ENCODE data around the gene FZD4.
"Not testable (repeated sequence)": the region's sequence is repeated elsewhere in the genome, so short reads cannot be mapped to it uniquely, and the experiment has no call there.

FZD4 gene

GRCh38 chr11:86993031-86993430 lies 37.8 kb upstream of the FZD4 start:
- Histone ChIP-seq H3K4me1 (ENCODE audit: control extremely low read depth in 1 of 4, control insufficient read depth in 4 of 4, insufficient read depth in 4 of 4, low read length in 3 of 4) (no peaks in the 10 kb centered on the region), H3K4me3 (ENCODE audit: control insufficient read depth in 1 of 7, extremely low read depth in 1 of 7, insufficient read depth in 4 of 7, low read depth in 2 of 7, low read length in 6 of 7) (no peak overlapping the region), H3K9me3 (ENCODE audit: control extremely low read depth in 1 of 5, control insufficient read depth in 4 of 5, insufficient read depth in 2 of 5, low read depth in 1 of 5, low read length in 4 of 5) (no peaks in the 10 kb centered on the region), H3K27me3 (replicated peaks in 2 of 5; ENCODE audit: control insufficient read depth in 4 of 5, insufficient read depth in 5 of 5, low read length in 4 of 5) (no peaks in the 10 kb centered on the region), H3K27ac (ENCODE audit: insufficient read depth in 1 of 2, low read depth in 1 of 2, low read length in 2 of 2, poor library complexity in 1 of 2, severe bottlenecking in 2 of 2) (no peak overlapping the region), H3K36me3 (ENCODE audit: control insufficient read depth in 4 of 4, insufficient read depth in 4 of 4, low read length in 3 of 4) (no peaks in the 10 kb centered on the region)
- WGBS (ENCODE audit: insufficient coverage), result 88% methylated on average over 1 of the region's 3 CpGs
- POLR2A ChIA-PET, result no interaction called here
- no peak for DNase-seq
- CTCF ChIA-PET, result interaction anchor here (1.2 to 3.8 kb wide), 2 partner anchors 54 to 428 kb away, joined by 4 to 20 read pairs; no protein-coding TSS in a partner anchor

DNA sequence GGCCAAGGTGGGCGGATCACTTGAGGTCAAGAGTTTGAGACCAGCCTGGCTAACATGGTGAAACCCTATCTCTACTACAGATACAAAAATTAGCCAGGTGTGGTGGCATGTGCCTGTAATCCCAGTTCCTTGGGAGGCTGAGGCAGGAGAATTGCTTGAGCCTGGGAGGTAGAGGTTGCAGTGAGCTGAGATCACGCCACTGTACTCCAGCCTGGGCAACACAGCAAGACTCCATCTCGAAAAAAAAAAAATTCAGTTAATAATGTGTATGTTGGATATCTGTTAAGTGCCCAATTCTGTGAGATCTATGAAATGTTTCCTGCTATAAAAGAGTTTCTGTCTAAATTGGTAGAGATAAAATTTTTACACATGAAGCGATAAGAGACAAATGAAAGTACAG lies 37.1 kb upstream of the FZD4 start:
- H3K9me3 ChIP-seq (ENCODE audit: control extremely low read depth in 1 of 5, control insufficient read depth in 4 of 5, insufficient read depth in 2 of 5, low read depth in 1 of 5, low read length in 4 of 5); H3K27ac ChIP-seq (ENCODE audit: insufficient read depth in 1 of 2, low read depth in 1 of 2, low read length in 2 of 2, poor library complexity in 1 of 2, severe bottlenecking in 2 of 2); DNase-seq; H3K27me3 ChIP-seq (replicated peaks in 2 of 5; ENCODE audit: control insufficient read depth in 4 of 5, insufficient read depth in 5 of 5, low read length in 4 of 5); H3K4me1 ChIP-seq (ENCODE audit: control extremely low read depth in 1 of 4, control insufficient read depth in 4 of 4, insufficient read depth in 4 of 4, low read length in 3 of 4); H3K4me3 ChIP-seq (ENCODE audit: control insufficient read depth in 1 of 7, extremely low read depth in 1 of 7, insufficient read depth in 4 of 7, low read depth in 2 of 7, low read length in 6 of 7); CTCF ChIA-PET; H3K36me3 ChIP-seq (ENCODE audit: control insufficient read depth in 4 of 4, insufficient read depth in 4 of 4, low read length in 3 of 4); POLR2A ChIA-PET: not testable (repeated sequence)
- 96% methylated on average over 4 of the region's 4 CpGs for WGBS (ENCODE audit: insufficient coverage)

- Histone ChIP-seq H3K9me3 (ENCODE audit: control extremely low read depth in 1 of 5, control insufficient read depth in 4 of 5, insufficient read depth in 2 of 5, low read depth in 1 of 5, low read length in 4 of 5) (no peaks in the 10 kb centered on the region), H3K4me3 (ENCODE audit: control insufficient read depth in 1 of 7, extremely low read depth in 1 of 7, insufficient read depth in 4 of 7, low read depth in 2 of 7, low read length in 6 of 7) (no peak overlapping the region), H3K4me1 (ENCODE audit: control extremely low read depth in 1 of 4, control insufficient read depth in 4 of 4, insufficient read depth in 4 of 4, low read length in 3 of 4) (no peaks in the 10 kb centered on the region), H3K36me3 (ENCODE audit: control insufficient read depth in 4 of 4, insufficient read depth in 4 of 4, low read length in 3 of 4) (no peaks in the 10 kb centered on the region), H3K27me3 (replicated peaks in 2 of 5; ENCODE audit: control insufficient read depth in 4 of 5, insufficient read depth in 5 of 5, low read length in 4 of 5) (no peaks in the 10 kb centered on the region), H3K27ac (ENCODE audit: insufficient read depth in 1 of 2, low read depth in 1 of 2, low read length in 2 of 2, poor library complexity in 1 of 2, severe bottlenecking in 2 of 2) (no peak overlapping the region)
- ChIA-PET POLR2A (no interaction called here), CTCF (no interaction called here)
- 83% methylated on average over 1 of the region's 5 CpGs for WGBS (ENCODE audit: insufficient coverage)
- DNase-seq, result no peak
Measured at GRCh38 chr11:86991341-86991740, 36.1 kb upstream of the FZD4 start.

- POLR2A ChIA-PET, result interaction anchor here (0.6 kb wide), 1 partner anchor 291 kb away, joined by 3 read pairs; no protein-coding TSS in a partner anchor
- Histone ChIP-seq H3K27me3 (replicated peaks in 2 of 5; ENCODE audit: control insufficient read depth in 4 of 5, insufficient read depth in 5 of 5, low read length in 4 of 5) (no peaks in the 10 kb centered on the region), H3K27ac (ENCODE audit: insufficient read depth in 1 of 2, low read depth in 1 of 2, low read length in 2 of 2, poor library complexity in 1 of 2, severe bottlenecking in 2 of 2) (no peak overlapping the region), H3K4me3 (ENCODE audit: control insufficient read depth in 1 of 7, extremely low read depth in 1 of 7, insufficient read depth in 4 of 7, low read depth in 2 of 7, low read length in 6 of 7) (no peak overlapping the region), H3K36me3 (ENCODE audit: control insufficient read depth in 4 of 4, insufficient read depth in 4 of 4, low read length in 3 of 4) (no peaks in the 10 kb centered on the region), H3K4me1 (ENCODE audit: control extremely low read depth in 1 of 4, control insufficient read depth in 4 of 4, insufficient read depth in 4 of 4, low read length in 3 of 4) (no peaks in the 10 kb centered on the region), H3K9me3 (ENCODE audit: control extremely low read depth in 1 of 5, control insufficient read depth in 4 of 5, insufficient read depth in 2 of 5, low read depth in 1 of 5, low read length in 4 of 5) (no peaks in the 10 kb centered on the region)
- WGBS (ENCODE audit: insufficient coverage), result no CpG with 5 or more reads among the region's 3 CpGs
- CTCF ChIA-PET, result no interaction called here
- no peak for DNase-seq
Measured at GRCh38 chr11:86990515-86990914, 35.3 kb upstream of the FZD4 start.

DNA sequence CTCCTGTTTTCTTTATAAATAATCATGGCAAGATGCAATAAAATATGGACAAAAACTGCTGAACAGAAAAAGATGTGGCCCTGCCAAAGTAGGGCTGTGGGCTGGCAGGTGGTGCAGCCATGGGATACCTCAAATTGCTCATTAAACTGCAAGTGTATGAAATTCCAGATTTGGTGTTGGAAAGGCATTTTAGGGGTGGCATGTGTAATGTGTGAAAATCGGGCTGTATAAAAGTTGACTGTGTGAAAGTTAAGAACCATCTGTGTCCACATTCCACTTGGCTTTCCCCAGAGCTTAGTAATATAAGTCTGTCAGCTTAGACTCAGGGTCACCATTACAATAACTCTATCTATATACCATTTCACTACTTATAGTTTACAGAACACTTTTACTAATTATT lies 34.8 kb upstream of the FZD4 start:
- H3K27ac ChIP-seq (ENCODE audit: insufficient read depth in 1 of 2, low read depth in 1 of 2, low read length in 2 of 2, poor library complexity in 1 of 2, severe bottlenecking in 2 of 2), result no peak overlapping the region
- ChIA-PET CTCF (interaction anchor here (1.5 kb wide), 1 partner anchor 13 kb away, joined by 3 read pairs; no protein-coding TSS in a partner anchor), POLR2A (interaction anchor here (0.6 kb wide), 1 partner anchor 292 kb away, joined by 3 read pairs; no protein-coding TSS in a partner anchor)
- no peak overlapping the region for H3K4me3 ChIP-seq (ENCODE audit: control insufficient read depth in 1 of 7, extremely low read depth in 1 of 7, insufficient read depth in 4 of 7, low read depth in 2 of 7, low read length in 6 of 7)
- H3K4me1 ChIP-seq (ENCODE audit: control extremely low read depth in 1 of 4, control insufficient read depth in 4 of 4, insufficient read depth in 4 of 4, low read length in 3 of 4), result no peaks in the 10 kb centered on the region
- WGBS (ENCODE audit: insufficient coverage), result no CpG with 5 or more reads among the region's 1 CpG
- no peaks in the 10 kb centered on the region for H3K9me3 ChIP-seq (ENCODE audit: control extremely low read depth in 1 of 5, control insufficient read depth in 4 of 5, insufficient read depth in 2 of 5, low read depth in 1 of 5, low read length in 4 of 5)
- H3K27me3 ChIP-seq (replicated peaks in 2 of 5; ENCODE audit: control insufficient read depth in 4 of 5, insufficient read depth in 5 of 5, low read length in 4 of 5), result no peaks in the 10 kb centered on the region
- H3K36me3 ChIP-seq (ENCODE audit: control insufficient read depth in 4 of 4, insufficient read depth in 4 of 4, low read length in 3 of 4), result no peaks in the 10 kb centered on the region
- DNase-seq, result no peak

DNA sequence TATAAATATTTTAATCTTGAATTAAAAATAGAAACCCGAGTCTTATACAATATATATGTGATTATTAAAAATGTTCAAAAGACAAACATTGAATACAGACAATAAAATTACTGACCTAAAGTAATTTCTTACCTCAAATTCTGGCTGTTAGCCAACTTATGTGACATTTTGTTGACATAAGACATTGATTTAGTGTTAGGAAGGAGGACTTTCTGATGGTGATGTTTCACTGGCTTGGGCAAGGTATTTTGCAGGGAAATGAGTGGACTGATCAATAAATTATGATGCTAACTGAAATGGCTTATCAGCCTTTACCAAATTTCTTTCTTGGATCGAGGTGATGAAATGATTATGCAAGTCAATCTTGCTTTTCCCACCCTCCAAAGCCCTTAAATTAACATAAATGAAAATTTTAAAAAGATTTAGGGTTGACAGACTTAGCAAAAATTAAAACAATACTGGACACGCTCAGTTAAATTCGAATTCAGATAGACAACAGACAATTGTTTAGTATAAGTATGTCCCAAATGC lies 33.2 kb upstream of the FZD4 start:
- no peak overlapping the region for H3K27ac ChIP-seq (ENCODE audit: insufficient read depth in 1 of 2, low read depth in 1 of 2, low read length in 2 of 2, poor library complexity in 1 of 2, severe bottlenecking in 2 of 2)
- no peak for DNase-seq
- POLR2A ChIA-PET, result no interaction called here
- 90% methylated on average over 2 of the region's 4 CpGs for WGBS (ENCODE audit: insufficient coverage)
- CTCF ChIA-PET, result interaction anchor here (1.5 kb wide), 1 partner anchor 11 kb away, joined by 3 read pairs; no protein-coding TSS in a partner anchor
- H3K36me3 ChIP-seq (ENCODE audit: control insufficient read depth in 4 of 4, insufficient read depth in 4 of 4, low read length in 3 of 4), result no peaks in the 10 kb centered on the region
- no peaks in the 10 kb centered on the region for H3K9me3 ChIP-seq (ENCODE audit: control extremely low read depth in 1 of 5, control insufficient read depth in 4 of 5, insufficient read depth in 2 of 5, low read depth in 1 of 5, low read length in 4 of 5)
- H3K4me3 ChIP-seq (ENCODE audit: control insufficient read depth in 1 of 7, extremely low read depth in 1 of 7, insufficient read depth in 4 of 7, low read depth in 2 of 7, low read length in 6 of 7), result no peak overlapping the region
- no peaks in the 10 kb centered on the region for H3K4me1 ChIP-seq (ENCODE audit: control extremely low read depth in 1 of 4, control insufficient read depth in 4 of 4, insufficient read depth in 4 of 4, low read length in 3 of 4)
- H3K27me3 ChIP-seq (replicated peaks in 2 of 5; ENCODE audit: control insufficient read depth in 4 of 5, insufficient read depth in 5 of 5, low read length in 4 of 5), result no peaks in the 10 kb centered on the region

DNA sequence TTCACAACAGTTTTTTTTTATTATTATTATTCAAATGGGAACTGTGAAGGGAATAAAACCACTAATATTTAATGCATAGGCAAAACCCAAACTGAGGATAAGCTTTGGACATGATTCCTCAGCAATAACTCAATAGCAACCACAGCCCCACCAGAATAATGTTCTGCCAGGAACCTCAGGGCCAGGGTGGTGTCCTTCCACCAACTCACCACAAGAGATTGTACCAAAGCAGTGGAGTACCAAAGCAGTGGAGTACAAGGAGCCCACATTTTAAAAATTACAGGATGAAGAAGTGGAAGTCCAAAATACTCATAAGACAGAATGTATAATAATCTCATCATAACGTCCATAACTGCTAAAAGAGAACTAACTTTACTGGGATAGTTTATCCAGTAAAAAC lies 32.5 kb upstream of the FZD4 start:
- Histone ChIP-seq H3K4me1 (ENCODE audit: control extremely low read depth in 1 of 4, control insufficient read depth in 4 of 4, insufficient read depth in 4 of 4, low read length in 3 of 4) (no peaks in the 10 kb centered on the region), H3K4me3 (ENCODE audit: control insufficient read depth in 1 of 7, extremely low read depth in 1 of 7, insufficient read depth in 4 of 7, low read depth in 2 of 7, low read length in 6 of 7) (no peak overlapping the region), H3K27me3 (replicated peaks in 2 of 5; ENCODE audit: control insufficient read depth in 4 of 5, insufficient read depth in 5 of 5, low read length in 4 of 5) (no peaks in the 10 kb centered on the region), H3K36me3 (ENCODE audit: control insufficient read depth in 4 of 4, insufficient read depth in 4 of 4, low read length in 3 of 4) (no peaks in the 10 kb centered on the region), H3K9me3 (ENCODE audit: control extremely low read depth in 1 of 5, control insufficient read depth in 4 of 5, insufficient read depth in 2 of 5, low read depth in 1 of 5, low read length in 4 of 5) (no peaks in the 10 kb centered on the region), H3K27ac (ENCODE audit: insufficient read depth in 1 of 2, low read depth in 1 of 2, low read length in 2 of 2, poor library complexity in 1 of 2, severe bottlenecking in 2 of 2) (no peak overlapping the region)
- no peak for DNase-seq
- ChIA-PET CTCF (interaction anchor here (1.0 to 1.1 kb wide), 2 partner anchors 33 to 50 kb away, joined by 3 to 4 read pairs; no protein-coding TSS in a partner anchor), POLR2A (no interaction called here)
- no CpG with 5 or more reads among the region's 1 CpG for WGBS (ENCODE audit: insufficient coverage)
